GM20431 (cell line): ENCODE results near the gene PLA2G6.

Experiments used
- in situ Hi-C: fragments of 300-500 bp; cut with MseI, MboI; formaldehyde crosslinking; loops from one replicate; pipeline ENCODE4 v1.15.0; 2020; ENCODE audit warnings: low sequenced_read_pairs; ENCODE audit not compliant: unreplicated experiment

Gene PLA2G6

GRCh38 chr22:38078046-38078840 is 103.4 kb downstream of the PLA2G6 start:
- in situ Hi-C loops = no loop called here

GRCh38 chr22:38077595-38077994 is 104.0 kb downstream of the PLA2G6 start:
- in situ Hi-C loops = no loop called here

- in situ Hi-C loops = no loop called here
These were observed 104.5 kb downstream of the PLA2G6 start for GRCh38 chr22:38077096-38077495.

- in situ Hi-C loops = no loop called here
These were observed 105.7 kb downstream of the PLA2G6 start for GRCh38 chr22:38075961-38076360.

GRCh38 chr22:38075105-38075825 is 106.4 kb downstream of the PLA2G6 start:
- in situ Hi-C loops = no loop called here

GRCh38 chr22:38074181-38075104 is 107.2 kb downstream of the PLA2G6 start:
- in situ Hi-C loops = no loop called here

GRCh38 chr22:38073150-38074130 is 108.2 kb downstream of the PLA2G6 start:
- in situ Hi-C loops = no loop called here

- in situ Hi-C loops = no loop called here
These were observed 109.1 kb downstream of the PLA2G6 start for GRCh38 chr22:38072322-38073149.

GRCh38 chr22:38071421-38072321 is 110.0 kb downstream of the PLA2G6 start:
- in situ Hi-C loops = no loop called here

GRCh38 chr22:38070250-38070921 is 111.2 kb downstream of the PLA2G6 start:
- in situ Hi-C loops = no loop called here

- in situ Hi-C loops = no loop called here
These were observed 112.0 kb downstream of the PLA2G6 start for GRCh38 chr22:38069372-38070249.

GRCh38 chr22:38068641-38069371 is 112.8 kb downstream of the PLA2G6 start:
- in situ Hi-C loops = no loop called here

- in situ Hi-C loops = no loop called here
These were observed 113.8 kb downstream of the PLA2G6 start for GRCh38 chr22:38067761-38068360.

- in situ Hi-C loops = no loop called here
These were observed 114.6 kb downstream of the PLA2G6 start for GRCh38 chr22:38067028-38067415.
